ENCODE data around the gene PRG2.
"Not testable (repeated sequence)": the region's sequence is repeated elsewhere in the genome, so short reads cannot be mapped to it uniquely, and the experiment has no call there.

PRG2 gene

GRCh38 chr11:57418131-57418530 is 27.7 kb upstream of the PRG2 start:
- no peak for DNase-seq

GRCh38 chr11:57417056-57417455 is 26.6 kb upstream of the PRG2 start:
- DNase-seq, result no peak

GRCh38 chr11:57416436-57416835 is 26.0 kb upstream of the PRG2 start:
- DNase-seq, result no peak

DNA sequence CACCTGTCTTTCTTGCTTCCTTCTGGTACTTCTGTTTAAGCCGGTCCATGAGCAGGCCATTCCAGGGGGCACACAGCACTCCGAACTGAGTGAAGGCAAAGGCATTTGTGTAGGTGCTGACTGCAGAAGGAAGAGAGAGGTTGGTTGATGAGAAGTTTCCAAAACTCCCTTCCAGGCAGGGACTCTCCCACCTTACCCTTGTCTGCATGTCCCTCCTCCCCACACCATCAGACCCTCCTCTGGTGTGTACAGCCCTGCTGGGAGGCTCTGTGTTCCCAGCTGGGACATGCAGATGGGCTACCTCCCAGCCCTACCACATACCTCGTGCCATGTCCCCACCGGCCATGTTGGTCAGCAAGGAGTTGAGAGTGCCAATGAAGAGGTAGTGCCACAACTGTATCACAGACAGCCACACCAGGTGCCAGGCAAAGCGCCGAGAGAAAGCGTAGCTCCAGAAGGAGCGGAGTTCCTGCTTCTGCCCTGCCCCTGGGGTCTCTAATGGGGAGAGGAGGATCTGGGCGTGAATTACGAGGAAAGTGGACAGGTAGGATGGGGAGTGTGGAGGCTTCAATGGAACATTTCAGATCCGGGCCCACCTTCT is 24.3 kb upstream of the PRG2 start:
- no peak for DNase-seq

GRCh38 chr11:57413681-57414080 is 23.2 kb upstream of the PRG2 start:
- DNase-seq, result no peak

- no peak for DNase-seq
Observed at GRCh38 chr11:57410287-57410686, 19.8 kb upstream of the PRG2 start.

DNA sequence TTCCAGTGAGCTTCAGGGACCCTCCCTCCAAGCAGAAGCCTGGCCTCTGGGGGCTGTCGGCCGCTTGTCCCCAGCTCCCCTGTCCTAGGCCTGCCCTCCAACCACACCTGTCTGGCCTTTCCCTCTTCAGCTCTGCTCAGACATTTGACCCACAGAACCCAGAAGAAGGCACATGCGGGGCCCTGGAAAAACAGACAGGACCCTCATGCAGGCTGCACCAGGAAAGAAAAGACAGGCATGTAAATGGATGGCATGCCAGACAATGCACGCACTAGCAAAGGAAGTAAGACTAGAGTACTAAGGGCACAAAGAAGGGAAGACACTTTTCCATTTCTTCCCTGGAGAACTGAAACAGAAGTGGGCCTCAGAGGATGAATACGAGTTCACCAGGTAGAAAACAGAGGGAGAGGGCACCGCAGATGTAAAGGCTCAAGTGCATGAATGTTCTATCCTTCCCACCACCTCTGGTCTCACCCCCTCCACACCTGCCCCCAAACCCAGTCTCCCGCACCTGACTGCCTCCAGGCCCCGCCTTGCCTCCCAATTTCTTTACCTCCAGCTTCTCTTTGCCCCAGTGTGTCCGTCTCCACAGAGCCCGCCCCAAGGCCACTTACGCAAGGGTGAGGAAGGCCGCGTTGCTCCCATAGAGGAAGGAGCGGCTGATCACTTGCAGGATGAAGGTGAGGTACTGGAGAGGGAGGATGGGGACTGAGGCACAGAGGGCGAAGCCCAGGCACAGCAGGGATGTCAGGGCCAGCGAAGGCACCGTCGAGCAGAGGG is 19.1 kb upstream of the PRG2 start:
- no peak for DNase-seq

- no peak for DNase-seq
Observed at GRCh38 chr11:57408771-57409170, 18.3 kb upstream of the PRG2 start.

DNA sequence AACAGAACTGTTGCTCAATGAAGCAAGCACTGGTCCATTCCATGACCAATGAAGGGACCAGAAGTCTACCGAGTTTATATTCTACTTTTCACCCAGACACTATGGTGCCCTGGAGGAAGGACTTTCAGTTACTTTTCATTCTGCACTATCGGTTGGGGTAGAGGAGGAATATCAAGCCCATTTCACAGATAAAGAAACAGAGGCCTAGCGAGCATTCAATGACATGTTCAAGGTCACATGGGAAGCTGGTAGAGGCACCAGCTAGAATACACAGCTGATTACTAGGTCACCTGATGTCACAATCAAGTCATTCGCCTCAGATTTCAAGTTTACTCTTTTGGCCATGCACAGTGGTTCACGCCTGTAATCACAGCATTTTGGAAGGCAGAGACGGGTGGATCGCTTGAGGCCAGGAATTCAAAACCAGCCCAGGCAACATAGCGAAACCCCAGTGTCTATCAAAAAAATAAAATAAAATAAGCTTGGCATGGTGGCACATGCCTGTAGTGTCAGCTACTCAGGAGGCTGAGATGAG is 17.6 kb upstream of the PRG2 start:
- no peak for DNase-seq

GRCh38 chr11:57407010-57407920 is 16.8 kb upstream of the PRG2 start:
- DNase-seq, result no peak

- DNase-seq, result no peak
Observed at GRCh38 chr11:57406337-57406904, 16.0 kb upstream of the PRG2 start.

DNA sequence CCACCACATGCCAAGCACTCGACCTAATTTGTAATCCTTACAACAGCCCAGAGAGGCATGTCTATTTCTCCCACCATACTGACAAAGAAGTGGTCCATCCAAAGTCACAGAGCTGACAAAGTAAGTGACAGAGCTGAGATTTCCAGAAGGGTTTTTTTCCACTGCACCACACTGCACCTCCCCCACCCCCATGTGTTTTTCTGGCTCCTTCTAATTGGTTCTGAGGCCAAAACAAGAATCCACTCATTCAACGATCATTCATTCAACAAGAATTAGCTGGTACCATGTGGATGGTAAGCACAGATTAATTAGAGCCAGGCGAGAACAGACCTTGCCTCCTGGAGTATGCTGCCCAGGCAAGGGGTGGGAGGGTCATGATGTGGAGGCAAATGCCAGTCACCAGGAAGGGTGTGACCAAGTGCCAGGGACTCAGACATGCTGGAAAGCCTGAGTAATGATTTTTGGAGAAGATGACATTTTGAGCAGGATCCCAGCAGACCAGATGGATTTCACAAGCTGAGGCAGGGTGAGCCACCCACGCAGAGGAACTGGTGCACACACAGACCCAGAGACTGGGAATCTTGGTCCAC is 14.9 kb upstream of the PRG2 start:
- no peak for DNase-seq

DNA sequence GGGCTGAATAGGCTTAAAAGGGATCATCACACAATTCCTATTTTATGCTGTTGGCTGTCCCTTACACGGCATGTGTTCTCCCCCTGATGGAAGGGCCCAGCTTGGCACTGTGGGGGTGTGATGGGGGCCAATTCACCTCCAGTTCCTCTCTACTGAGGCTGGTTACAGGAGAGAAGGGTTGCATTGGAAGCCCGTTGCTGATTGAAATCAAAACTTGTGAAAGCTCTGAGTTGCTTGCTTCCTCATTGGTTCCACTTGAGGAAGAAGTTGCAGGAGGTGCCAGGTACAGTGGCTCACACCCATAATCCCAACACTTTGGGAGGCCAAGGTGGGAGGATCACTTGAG is 13.3 kb upstream of the PRG2 start:
- DNase-seq, result no peak

DNA sequence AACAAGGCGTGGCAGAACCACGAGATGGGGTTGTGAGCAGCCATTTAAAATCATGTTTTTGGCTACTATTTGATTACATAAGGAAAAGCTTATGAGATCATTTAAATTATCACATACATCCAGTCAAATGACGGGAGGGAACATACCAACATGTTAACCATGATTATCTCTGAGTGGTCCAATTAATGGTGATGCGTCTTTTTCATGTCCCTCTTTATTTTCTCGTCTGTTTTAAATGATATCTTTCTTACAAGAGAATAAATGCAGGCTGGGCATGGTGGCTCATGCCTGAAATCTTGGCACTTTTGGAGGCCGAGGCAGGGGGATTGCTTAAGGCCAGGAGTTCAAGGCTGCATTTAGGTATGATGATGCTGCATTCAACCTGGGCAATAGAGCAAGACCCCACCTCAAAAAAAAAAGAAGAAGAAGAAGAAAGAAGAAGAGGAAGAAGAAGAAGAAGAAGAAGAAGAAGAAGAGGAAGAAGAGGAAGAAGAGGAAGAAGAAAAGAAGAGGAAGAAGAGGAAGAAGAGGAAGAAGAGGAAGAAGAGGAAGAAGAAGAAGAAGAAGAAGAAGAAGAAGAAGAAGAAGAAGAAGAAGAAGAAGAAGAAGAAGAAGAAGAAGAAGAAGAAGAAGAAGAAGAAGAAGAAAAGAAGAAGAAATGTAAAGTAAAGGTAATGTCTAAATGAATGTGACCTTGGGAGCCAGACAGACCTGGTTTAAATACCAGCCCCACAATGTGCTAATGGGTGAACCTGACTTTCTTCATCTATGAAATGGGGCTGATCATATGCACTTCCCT is 12.8 kb upstream of the PRG2 start:
- not testable (repeated sequence) for DNase-seq

- DNase-seq, result no peak
Observed at GRCh38 chr11:57402188-57403002, 11.9 kb upstream of the PRG2 start.

DNA sequence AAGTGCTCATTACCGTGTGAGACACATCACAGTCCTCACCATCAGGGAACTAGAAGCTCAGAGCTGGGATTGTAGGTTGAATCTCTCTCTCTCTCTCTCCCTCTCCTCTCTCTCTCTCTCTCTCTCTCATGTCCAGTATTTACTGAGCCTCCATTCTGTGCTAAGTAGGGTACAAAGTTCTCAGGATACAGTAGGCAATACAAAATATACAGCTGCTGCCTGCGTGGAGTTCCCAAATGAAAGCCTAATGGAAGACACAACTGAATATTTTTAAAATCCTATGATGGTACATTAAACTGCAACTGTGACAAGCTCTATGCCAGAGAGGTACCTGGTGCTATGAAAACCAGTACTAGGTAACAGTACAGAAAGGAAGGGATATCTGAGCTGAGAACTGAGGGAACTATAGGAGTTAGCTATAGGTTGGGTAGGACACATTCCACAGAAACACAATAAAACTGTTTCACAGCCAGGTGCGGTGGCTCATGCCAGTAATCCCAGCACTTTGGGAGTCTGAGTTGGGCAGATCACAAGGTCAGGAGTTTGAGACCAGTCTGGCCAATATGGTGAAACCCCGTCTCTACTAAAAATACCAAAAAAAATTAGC is 9.6 kb upstream of the PRG2 start:
- no peak for DNase-seq

GRCh38 chr11:57399221-57399620 is 8.8 kb upstream of the PRG2 start:
- DNase-seq, result no peak

GRCh38 chr11:57397394-57397990 is 7.0 kb upstream of the PRG2 start:
- DNase-seq, result no peak

- no peak for DNase-seq
Observed at GRCh38 chr11:57396744-57397143, 6.3 kb upstream of the PRG2 start.

Measured in left hindlimb (tissue), 1 donor.